Stimulated activated CD4-positive, alpha-beta T cell treated with anti-CD3 and anti-CD28 coated beads, Interleukin-2, amount 100 ng/mL, for 24 hours (primary cell): ENCODE measurements around the gene DES.
A peak's percentile ranks its signal among the peaks of the same experiment; 100 is the strongest.

ENCODE experiments used
- DNase-seq, 2 donors: peaks; one replicate each; pipeline ENCODE4 v3.0.0-alpha.2; 2020

The DES gene

GRCh38 chr2:219441451-219442255 lies 23.5 kb downstream of the DES start:
- DNase-seq = peak; percentile 50 to 65

GRCh38 chr2:219442256-219443015 lies 24.3 kb downstream of the DES start:
- no peak for DNase-seq

- no peak for DNase-seq
These were observed 25.0 kb downstream of the DES start for GRCh38 chr2:219443016-219443696.

- DNase-seq = no peak
These were observed 25.5 kb downstream of the DES start for GRCh38 chr2:219443697-219444023.

- no peak for DNase-seq
These were observed 26.5 kb downstream of the DES start for GRCh38 chr2:219444566-219445091.

GRCh38 chr2:219445220-219445640 lies 27.1 kb downstream of the DES start:
- no peak for DNase-seq

GRCh38 chr2:219446101-219446504 lies 27.9 kb downstream of the DES start:
- DNase-seq = no peak

- no peak for DNase-seq
These were observed 28.5 kb downstream of the DES start for GRCh38 chr2:219446689-219447088.

- DNase-seq = no peak
These were observed 29.3 kb downstream of the DES start for GRCh38 chr2:219447242-219448098.

GRCh38 chr2:219448099-219448775 lies 30.1 kb downstream of the DES start:
- DNase-seq = peak in 1 of 2 donors; percentile 14

GRCh38 chr2:219448776-219449341 lies 30.7 kb downstream of the DES start:
- peak in 1 of 2 donors; percentile 17 for DNase-seq

- no peak for DNase-seq
These were observed 31.4 kb downstream of the DES start for GRCh38 chr2:219449609-219450008.

GRCh38 chr2:219451661-219452360 lies 33.6 kb downstream of the DES start:
- no peak for DNase-seq

- DNase-seq = no peak
These were observed 34.5 kb downstream of the DES start for GRCh38 chr2:219452361-219453317.

GRCh38 chr2:219453671-219454590 lies 35.8 kb downstream of the DES start:
- no peak for DNase-seq

GRCh38 chr2:219455581-219455980 lies 37.4 kb downstream of the DES start:
- no peak for DNase-seq

GRCh38 chr2:219457784-219458369 lies 39.7 kb downstream of the DES start:
- DNase-seq = no peak

- no peak for DNase-seq
These were observed 40.8 kb downstream of the DES start for GRCh38 chr2:219458996-219459395.
